HepG2 (cell line): ENCODE data around the gene CBX2. TPM values are rescaled to one million over a fixed set of nuclear protein-coding genes. Genes with fewer than 3 reads are reported as not detected.

ENCODE experiments used
- ATRX ChIP-seq: sonication (generic); formaldehyde crosslinking; IDR thresholded peaks from 2 replicates; pipeline ENCODE4 v1.4.0; 2020; ENCODE audit warnings: missing genetic modification reagents, borderline replicate concordance
- EEA1 ChIP-seq: sonication (generic); formaldehyde crosslinking; IDR thresholded peaks from 2 replicates; pipeline ENCODE4 v1.5.1; 2020; ENCODE audit warnings: mild to moderate bottlenecking, missing genetic modification reagents, borderline replicate concordance
- ELF1 ChIP-seq: sonication (generic); formaldehyde crosslinking; IDR thresholded peaks from 2 replicates; pipeline ENCODE4 v1.4.0; 2020; ENCODE audit warnings: missing genetic modification reagents
- FOXA3 ChIP-seq: IDR thresholded peaks from 2 replicates; pipeline ENCODE4 v1.6.1; 2016; ENCODE audit warnings: missing genetic modification reagents, missing compliant biosample characterization
- KDM3A ChIP-seq: IDR thresholded peaks from 2 replicates; pipeline ENCODE4 v1.6.1; 2018; ENCODE audit warnings: low read depth, missing compliant biosample characterization
- KLF13 ChIP-seq: sonication (generic); formaldehyde crosslinking; IDR thresholded peaks from 2 replicates; pipeline ENCODE4 v1.4.0; 2020; ENCODE audit warnings: mild to moderate bottlenecking, missing genetic modification reagents
- KLF16 ChIP-seq, 2 experiments: sonication (generic) in 1 of 2; formaldehyde crosslinking in 1 of 2; IDR thresholded peaks; 2 replicates each; pipeline versions ENCODE4 v1.6.1 to v1.8.0; 2016 to 2023; ENCODE audit warnings: missing genetic modification reagents in 2 of 2, missing compliant biosample characterization in 1 of 2
- MAZ ChIP-seq, 2 experiments: sonication (generic) in 1 of 2; formaldehyde crosslinking in 1 of 2; IDR thresholded peaks; 2 replicates each; pipeline versions ENCODE4 v1.5.0 to v1.6.1; 2012 to 2020; ENCODE audit warnings: low read depth in 2 of 2, mild to moderate bottlenecking in 2 of 2, borderline replicate concordance in 1 of 2, improper control_type of control experiment in 1 of 2, low read length in 1 of 2, missing genetic modification reagents in 1 of 2, moderate library complexity in 1 of 2
- NCOA2 ChIP-seq: sonication (generic); formaldehyde crosslinking; IDR thresholded peaks from 2 replicates; pipeline ENCODE4 v1.8.0; 2022; ENCODE audit warnings: inconsistent platforms
- NR3C1 ChIP-seq: sonication (generic); formaldehyde crosslinking; IDR thresholded peaks from 2 replicates; pipeline ENCODE4 v1.4.0; 2020; ENCODE audit warnings: missing genetic modification reagents
- REPIN1 ChIP-seq: sonication (generic); formaldehyde crosslinking; IDR thresholded peaks from 2 replicates; pipeline ENCODE4 v1.8.0; 2022; ENCODE audit warnings: missing genetic modification reagents, low read depth, mild to moderate bottlenecking, borderline replicate concordance
- SIX4 ChIP-seq: sonication (generic); formaldehyde crosslinking; IDR thresholded peaks from 2 replicates; pipeline ENCODE4 v1.4.0; 2020; ENCODE audit warnings: missing genetic modification reagents
- ZBTB3 ChIP-seq: sonication (generic); formaldehyde crosslinking; IDR thresholded peaks from 2 replicates; pipeline ENCODE4 v1.4.0; 2020; ENCODE audit warnings: low read depth, mild to moderate bottlenecking, moderate library complexity, missing genetic modification reagents, borderline replicate concordance
- ZNF205 ChIP-seq: IDR thresholded peaks from 2 replicates; pipeline ENCODE4 v1.6.1; 2018; ENCODE audit warnings: missing biosample characterization, missing genetic modification reagents
- ZNF264 ChIP-seq: sonication (generic); formaldehyde crosslinking; IDR thresholded peaks from 2 replicates; pipeline ENCODE4 v1.4.0; 2020; ENCODE audit warnings: missing genetic modification reagents
- ZNF274 ChIP-seq: sonication (generic); formaldehyde crosslinking; IDR thresholded peaks from 2 replicates; pipeline ENCODE4 v1.5.1; 2020; ENCODE audit warnings: mild to moderate bottlenecking, missing genetic modification reagents
- ZNF577 ChIP-seq: sonication (generic); formaldehyde crosslinking; IDR thresholded peaks from 2 replicates; pipeline ENCODE4 v1.4.0; 2020; ENCODE audit warnings: mild to moderate bottlenecking, low read depth, missing genetic modification reagents, borderline replicate concordance
- ZNF703 ChIP-seq: sonication (generic); formaldehyde crosslinking; IDR thresholded peaks from 2 replicates; pipeline ENCODE4 v1.5.1; 2020; ENCODE audit warnings: missing genetic modification reagents, mild to moderate bottlenecking, moderate library complexity, borderline replicate concordance
- ZNF775 ChIP-seq: sonication (generic); formaldehyde crosslinking; IDR thresholded peaks from 2 replicates; pipeline ENCODE4 v1.4.0; 2020; ENCODE audit warnings: missing genetic modification reagents, mild to moderate bottlenecking, moderate library complexity, borderline replicate concordance
- ZNF839 ChIP-seq: sonication (generic); formaldehyde crosslinking; IDR thresholded peaks from 2 replicates; pipeline ENCODE4 v1.4.0; 2020; ENCODE audit warnings: missing genetic modification reagents, mild to moderate bottlenecking, borderline replicate concordance
- polyA plus RNA-seq, 8 experiments: library from polyadenylated mRNA; depleted of rRNA in 3 of 8; stranded (reverse) in 7 of 8; unstranded in 1 of 8; fragments of >200 nt; fragmentation: Illumina TruSeq in 4 of 8; extraction: Trizol in 4 of 8; gene quantifications; 2 replicates each; pipeline versions ENCODE4 v1.2.1 to v1.2.3, GENCODE V29; 2011 to 2016; ENCODE audit warnings: low read depth in 4 of 8, missing spikeins in 1 of 8, mixed read lengths in 1 of 8; ENCODE audit not compliant: insufficient read depth in 1 of 8
- total RNA-seq, 5 experiments: library from RNA; depleted of rRNA; stranded (reverse); fragments of >200 nt; fragmentation: Illumina TruSeq; extraction: Trizol; gene quantifications; 2 replicates each; pipeline ENCODE4 v1.2.3, GENCODE V29; 2016; ENCODE audit warnings: low read depth in 1 of 5
- TF ChIP-seq, protein P1 (sequence below): conservative IDR thresholded peaks from 2 replicates; pipeline ENCODE4 v1.6.1; 2018; ENCODE audit warnings: missing genetic modification reagents
- TF ChIP-seq, protein P2 (sequence below): sonication (generic); formaldehyde crosslinking; IDR thresholded peaks from 2 replicates; pipeline ENCODE4 v1.9.0; 2021; ENCODE audit warnings: missing genetic modification reagents, mild to moderate bottlenecking, borderline replicate concordance
- TF ChIP-seq, protein P3 (sequence below): sonication (generic); formaldehyde crosslinking; IDR thresholded peaks from 2 replicates; pipeline ENCODE4 v1.5.0; 2020; ENCODE audit warnings: missing genetic modification reagents
- TF ChIP-seq, protein P4 (sequence below): sonication (generic); formaldehyde crosslinking; IDR thresholded peaks from 2 replicates; pipeline ENCODE4 v1.8.1; 2023; ENCODE audit warnings: mild to moderate bottlenecking, missing genetic modification reagents

Gene CBX2
- total and polyA plus RNA-seq, 2 of the 13 experiments (the other 11 are each of a cell fraction or from before 2014, with no cell fraction given), result 14.5 to 31.1 TPM

DNA sequence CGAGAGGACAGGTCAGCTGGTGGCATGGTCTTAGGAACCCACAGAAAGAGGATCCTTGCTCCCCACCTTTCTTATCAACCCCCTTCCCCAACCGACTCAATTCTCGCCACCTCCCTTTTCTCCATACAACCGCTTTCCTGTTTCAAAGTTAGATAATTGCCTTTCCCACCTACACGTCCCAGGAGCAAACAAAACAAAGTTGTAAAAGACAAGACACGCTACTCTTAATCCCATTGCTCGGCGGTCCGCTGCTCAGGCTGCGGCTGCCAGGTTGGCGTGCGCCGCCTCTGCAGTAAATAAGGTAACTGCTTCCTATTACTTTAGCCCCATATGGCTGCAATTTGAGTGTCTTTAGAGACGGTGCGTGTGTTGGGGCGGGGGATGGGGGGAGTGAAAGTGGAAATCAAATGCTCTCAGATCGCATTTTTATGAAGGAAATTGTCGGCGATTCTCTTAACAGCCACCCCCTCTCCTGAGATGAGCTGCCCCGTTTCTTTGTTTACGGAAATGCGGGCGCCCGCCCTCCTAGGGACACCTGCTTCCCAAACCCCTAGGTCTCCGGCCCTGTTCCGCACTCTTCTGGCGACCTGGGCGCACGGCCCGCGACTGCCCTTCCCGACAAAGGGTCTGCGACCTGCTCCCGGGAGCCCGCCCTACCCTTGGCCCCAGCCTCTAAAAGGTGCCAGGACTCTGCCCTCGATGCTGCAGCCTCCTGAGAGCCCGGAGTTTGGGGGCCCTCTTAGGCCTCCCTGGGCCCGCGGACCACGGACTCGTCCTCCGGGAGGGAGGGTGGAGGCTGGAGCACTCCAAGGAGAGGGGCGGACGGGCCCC lies 22.6 kb downstream of the CBX2 start (continued):
- TF ChIP-seq, protein P1, sequence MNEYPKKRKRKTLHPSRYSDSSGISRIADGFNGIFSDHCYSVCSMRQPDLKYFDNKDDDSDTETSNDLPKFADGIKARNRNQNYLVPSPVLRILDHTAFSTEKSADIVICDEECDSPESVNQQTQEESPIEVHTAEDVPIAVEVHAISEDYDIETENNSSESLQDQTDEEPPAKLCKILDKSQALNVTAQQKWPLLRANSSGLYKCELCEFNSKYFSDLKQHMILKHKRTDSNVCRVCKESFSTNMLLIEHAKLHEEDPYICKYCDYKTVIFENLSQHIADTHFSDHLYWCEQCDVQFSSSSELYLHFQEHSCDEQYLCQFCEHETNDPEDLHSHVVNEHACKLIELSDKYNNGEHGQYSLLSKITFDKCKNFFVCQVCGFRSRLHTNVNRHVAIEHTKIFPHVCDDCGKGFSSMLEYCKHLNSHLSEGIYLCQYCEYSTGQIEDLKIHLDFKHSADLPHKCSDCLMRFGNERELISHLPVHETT (CRISPR knock-in tag), result no peak
- TF ChIP-seq, protein P2, sequence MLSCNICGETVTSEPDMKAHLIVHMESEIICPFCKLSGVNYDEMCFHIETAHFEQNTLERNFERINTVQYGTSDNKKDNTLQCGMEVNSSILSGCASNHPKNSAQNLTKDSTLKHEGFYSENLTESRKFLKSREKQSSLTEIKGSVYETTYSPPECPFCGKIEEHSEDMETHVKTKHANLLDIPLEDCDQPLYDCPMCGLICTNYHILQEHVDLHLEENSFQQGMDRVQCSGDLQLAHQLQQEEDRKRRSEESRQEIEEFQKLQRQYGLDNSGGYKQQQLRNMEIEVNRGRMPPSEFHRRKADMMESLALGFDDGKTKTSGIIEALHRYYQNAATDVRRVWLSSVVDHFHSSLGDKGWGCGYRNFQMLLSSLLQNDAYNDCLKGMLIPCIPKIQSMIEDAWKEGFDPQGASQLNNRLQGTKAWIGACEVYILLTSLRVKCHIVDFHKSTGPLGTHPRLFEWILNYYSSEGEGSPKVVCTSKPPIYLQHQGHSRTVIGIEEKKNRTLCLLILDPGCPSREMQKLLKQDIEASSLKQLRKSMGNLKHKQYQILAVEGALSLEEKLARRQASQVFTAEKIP (CRISPR knock-in tag), result no peak
- TF ChIP-seq ZNF577 (CRISPR knock-in tag) (no peak), NCOA2 (CRISPR knock-in tag) (no peak), ATRX (CRISPR knock-in tag) (no peak), MAZ (IDR thresholded peaks at IDR 0.05; ENCODE audit: borderline replicate concordance, low read depth, low read length) (no peak), MAZ (CRISPR knock-in tag; IDR thresholded peaks at IDR 0.05; ENCODE audit: low read depth) (peak; percentile 51; the same call in 1 of the 2 replicates), ZNF775 (CRISPR knock-in tag) (0 out of 2 replicates have a peak, but pooled peaks have one; percentile 5), ZNF264 (CRISPR knock-in tag) (no peak), ZNF839 (CRISPR knock-in tag) (no peak), ZNF703 (CRISPR knock-in tag) (no peak), ZBTB3 (CRISPR knock-in tag) (no peak), ELF1 (peak; percentile 68; the same call in 1 of the 2 replicates), NR3C1 (CRISPR knock-in tag) (no peak), FOXA3 (peak; percentile 32), KLF16 (CRISPR knock-in tag; IDR thresholded peaks at IDR 0.05) (no peak), ZNF274 (CRISPR knock-in tag) (0 out of 2 replicates have a peak, but pooled peaks have one; percentile 76), KLF13 (CRISPR knock-in tag) (no peak), ZNF205 (CRISPR knock-in tag) (no peak), SIX4 (CRISPR knock-in tag) (no peak), REPIN1 (no peak), EEA1 (CRISPR knock-in tag) (no peak), KDM3A (CRISPR knock-in tag) (no peak)
- TF ChIP-seq, protein P3, sequence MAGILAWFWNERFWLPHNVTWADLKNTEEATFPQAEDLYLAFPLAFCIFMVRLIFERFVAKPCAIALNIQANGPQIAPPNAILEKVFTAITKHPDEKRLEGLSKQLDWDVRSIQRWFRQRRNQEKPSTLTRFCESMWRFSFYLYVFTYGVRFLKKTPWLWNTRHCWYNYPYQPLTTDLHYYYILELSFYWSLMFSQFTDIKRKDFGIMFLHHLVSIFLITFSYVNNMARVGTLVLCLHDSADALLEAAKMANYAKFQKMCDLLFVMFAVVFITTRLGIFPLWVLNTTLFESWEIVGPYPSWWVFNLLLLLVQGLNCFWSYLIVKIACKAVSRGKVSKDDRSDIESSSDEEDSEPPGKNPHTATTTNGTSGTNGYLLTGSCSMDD (CRISPR knock-in tag), result no peak
- TF ChIP-seq, protein P4, sequence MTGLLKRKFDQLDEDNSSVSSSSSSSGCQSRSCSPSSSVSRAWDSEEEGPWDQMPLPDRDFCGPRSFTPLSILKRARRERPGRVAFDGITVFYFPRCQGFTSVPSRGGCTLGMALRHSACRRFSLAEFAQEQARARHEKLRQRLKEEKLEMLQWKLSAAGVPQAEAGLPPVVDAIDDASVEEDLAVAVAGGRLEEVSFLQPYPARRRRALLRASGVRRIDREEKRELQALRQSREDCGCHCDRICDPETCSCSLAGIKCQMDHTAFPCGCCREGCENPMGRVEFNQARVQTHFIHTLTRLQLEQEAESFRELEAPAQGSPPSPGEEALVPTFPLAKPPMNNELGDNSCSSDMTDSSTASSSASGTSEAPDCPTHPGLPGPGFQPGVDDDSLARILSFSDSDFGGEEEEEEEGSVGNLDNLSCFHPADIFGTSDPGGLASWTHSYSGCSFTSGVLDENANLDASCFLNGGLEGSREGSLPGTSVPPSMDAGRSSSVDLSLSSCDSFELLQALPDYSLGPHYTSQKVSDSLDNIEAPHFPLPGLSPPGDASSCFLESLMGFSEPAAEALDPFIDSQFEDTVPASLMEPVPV (CRISPR knock-in tag), result peak; percentile 12; the same call in 1 of the 2 replicates
